H1 (cell line): ENCODE data around the gene MMP17. TPM values are rescaled to one million over a fixed set of nuclear protein-coding genes. Genes with fewer than 3 reads are reported as not detected.

Experiments
- CTCF ChIA-PET: fragments of 300-600 bp; sonication (Branson Sonifier 250); formaldehyde crosslinking; loops from one replicate; lab custom pipeline; 2021; ENCODE audit not compliant: partially characterized antibody; lab: Charles Lee
- POLR2A ChIA-PET: fragments of 300-600 bp; sonication (Branson Sonifier 250); formaldehyde crosslinking; loops from one replicate; lab custom pipeline; 2021; ENCODE audit warnings: inconsistent platforms; ENCODE audit not compliant: partially characterized antibody; lab: Charles Lee
- DNase-seq, 2 experiments: peaks; one replicate each; pipeline versions ENCODE4 v3.0.0 to v3.0.0-alpha.2; 2010 to 2022; ENCODE audit warnings: low spot score in 2 of 2, low read depth in 1 of 2, mixed read lengths in 1 of 2
- FAIRE-seq: peaks from 2 replicates; lab custom pipeline; 2011; peaks lifted over from hg19 to GRCh38; lab: Jason Lieb, UNC
- H2AFZ ChIP-seq: 2 replicates; pipeline ENCODE4 v1.8.1; 2012; ENCODE audit warnings: low read length, inconsistent platforms
- H2AK5ac ChIP-seq: 2 replicates; pipeline ENCODE4 v1.6.1; 2013; ENCODE audit warnings: low read depth, low read length
- H2BK120ac ChIP-seq: replicated peaks from 2 replicates; pipeline ENCODE3; 2013; ENCODE audit warnings: low read depth, low read length, inconsistent platforms
- H2BK12ac ChIP-seq: 2 replicates; pipeline ENCODE4 v1.6.1; 2013; ENCODE audit warnings: low read depth, low read length
- H2BK15ac ChIP-seq: 2 replicates; pipeline ENCODE4 v1.6.1; 2013; ENCODE audit warnings: low read length
- H2BK20ac ChIP-seq: 2 replicates; pipeline ENCODE4 v1.6.1; 2013; ENCODE audit warnings: low read length
- H2BK5ac ChIP-seq: 2 replicates; pipeline ENCODE4 v1.6.1; 2013; ENCODE audit warnings: low read depth, low read length
- H3K14ac ChIP-seq: 2 replicates; pipeline ENCODE4 v1.6.1; 2013; ENCODE audit warnings: inconsistent platforms; ENCODE audit not compliant: insufficient read length
- H3K18ac ChIP-seq: 2 replicates; pipeline ENCODE4 v1.6.1; 2013; ENCODE audit warnings: low read length; ENCODE audit errors: extremely low read depth
- H3K23ac ChIP-seq: 2 replicates; pipeline ENCODE4 v1.6.1; 2013; ENCODE audit warnings: inconsistent platforms; ENCODE audit not compliant: insufficient read length
- H3K23me2 ChIP-seq: 2 replicates; pipeline ENCODE4 v1.6.1; 2013; ENCODE audit warnings: low read depth, low read length
- H3K27ac ChIP-seq: 2 replicates; pipeline ENCODE4 v1.6.1; 2011; ENCODE audit warnings: low read depth, low read length, inconsistent platforms
- H3K27me3 ChIP-seq, 4 experiments: replicated peaks in 1 of 4; 1 replicate in 1 of 4; 2 replicates in 3 of 4; pipeline versions ENCODE4 v1.6.1 to v1.8.1; 2011 to 2013; ENCODE audit warnings: low read length in 3 of 4, mild to moderate bottlenecking in 3 of 4, inconsistent platforms in 2 of 4, mixed read lengths in 2 of 4, moderate library complexity in 1 of 4; ENCODE audit not compliant: control insufficient read depth in 3 of 4, insufficient read depth in 3 of 4; ENCODE audit errors: extremely low read depth in 1 of 4
- H3K36me3 ChIP-seq, 4 experiments: 2 replicates each; pipeline versions ENCODE4 v1.6.1 to v1.8.1; 2011 to 2013; ENCODE audit warnings: mild to moderate bottlenecking in 4 of 4, low read length in 3 of 4, moderate library complexity in 2 of 4, control low read depth in 1 of 4, inconsistent platforms in 1 of 4; ENCODE audit not compliant: insufficient read depth in 4 of 4, control insufficient read depth in 2 of 4
- H3K4ac ChIP-seq: replicated peaks from 2 replicates; pipeline ENCODE3; 2013; ENCODE audit warnings: low read length, low read depth, mixed read lengths, inconsistent platforms; ENCODE audit not compliant: insufficient read length
- H3K4me1 ChIP-seq, 4 experiments: replicated peaks in 1 of 4; 1 replicate in 1 of 4; 2 replicates in 3 of 4; pipeline versions ENCODE4 v1.6.1 to v1.8.1; 2011 to 2013; ENCODE audit warnings: low read length in 3 of 4, inconsistent platforms in 2 of 4, mixed read lengths in 1 of 4; ENCODE audit not compliant: insufficient read depth in 4 of 4, control insufficient read depth in 3 of 4
- H3K4me2 ChIP-seq, 2 experiments: 2 replicates each; pipeline versions ENCODE4 v1.6.1 to v1.8.1; 2011 to 2013; ENCODE audit warnings: low read depth in 2 of 2, low read length in 2 of 2, control low read depth in 1 of 2, inconsistent platforms in 1 of 2, mild to moderate bottlenecking in 1 of 2; ENCODE audit not compliant: insufficient read depth in 1 of 2
- H3K4me3 ChIP-seq, 4 experiments: fragments of 200-600, 300-600 bp in 1 of 4; sonication (generic), shearing (Covaris generic), sonication (Bioruptor Twin) in 1 of 4; 2 replicates each; pipeline versions ENCODE4 v1.5.1 to v1.8.1; 2011 to 2016; ENCODE audit warnings: low read length in 4 of 4, low read depth in 3 of 4, control low read depth in 2 of 4, inconsistent platforms in 2 of 4, mild to moderate bottlenecking in 2 of 4, mixed read lengths in 1 of 4, moderate library complexity in 1 of 4; ENCODE audit not compliant: insufficient read depth in 2 of 4; ENCODE audit errors: extremely low read depth in 1 of 4
- H3K56ac ChIP-seq: replicated peaks from 2 replicates; pipeline ENCODE3; 2013; ENCODE audit warnings: low read depth, mild to moderate bottlenecking, mixed read lengths, low read length, inconsistent platforms; ENCODE audit not compliant: insufficient read length
- H3K79me1 ChIP-seq: 2 replicates; pipeline ENCODE4 v1.6.1; 2013; ENCODE audit warnings: low read depth, low read length, control low read depth
- H3K79me2 ChIP-seq, 2 experiments: 2 replicates each; pipeline versions ENCODE4 v1.6.1 to v1.8.1; 2012 to 2013; ENCODE audit warnings: low read length in 2 of 2, mild to moderate bottlenecking in 2 of 2, inconsistent platforms in 1 of 2; ENCODE audit not compliant: insufficient read depth in 2 of 2, control insufficient read depth in 1 of 2
- H3K9ac ChIP-seq, 4 experiments: replicated peaks in 1 of 4; 1 replicate in 1 of 4; 2 replicates in 3 of 4; pipeline versions ENCODE4 v1.6.1 to v1.8.1; 2011 to 2013; ENCODE audit warnings: low read depth in 3 of 4, low read length in 3 of 4, control low read depth in 2 of 4, mild to moderate bottlenecking in 2 of 4, moderate library complexity in 2 of 4, inconsistent platforms in 1 of 4; ENCODE audit errors: extremely low read depth in 1 of 4
- H3K9me3 ChIP-seq, 2 experiments: 2 replicates each; pipeline versions ENCODE4 v1.6.1 to v1.8.1; 2012 to 2013; ENCODE audit warnings: mild to moderate bottlenecking in 2 of 2, moderate library complexity in 2 of 2, control low read depth in 1 of 2, inconsistent platforms in 1 of 2, low read depth in 1 of 2, low read length in 1 of 2, mixed read lengths in 1 of 2; ENCODE audit not compliant: insufficient read depth in 2 of 2
- H4K20me1 ChIP-seq, 2 experiments: replicated peaks in 1 of 2; 2 replicates each; pipeline versions ENCODE3 to v1.8.1; 2011 to 2013; ENCODE audit warnings: inconsistent platforms in 2 of 2, low read length in 2 of 2, mild to moderate bottlenecking in 1 of 2; ENCODE audit not compliant: insufficient read depth in 2 of 2, control insufficient read depth in 1 of 2
- H4K5ac ChIP-seq: 2 replicates; pipeline ENCODE4 v1.6.1; 2013; ENCODE audit warnings: low read length, low read depth, mixed read lengths, inconsistent platforms; ENCODE audit not compliant: insufficient read length
- H4K8ac ChIP-seq: 2 replicates; pipeline ENCODE4 v1.8.0; 2013; ENCODE audit warnings: mild to moderate bottlenecking, moderate library complexity, low read length, inconsistent platforms; ENCODE audit not compliant: insufficient read depth; ENCODE audit errors: extremely low read depth
- H4K91ac ChIP-seq: replicated peaks from 2 replicates; pipeline ENCODE3; 2013; ENCODE audit warnings: low read length, mixed read lengths, inconsistent platforms; ENCODE audit not compliant: insufficient read length
- BACH1 ChIP-seq: IDR thresholded peaks from 2 replicates; pipeline ENCODE4 v1.6.1; 2012; ENCODE audit warnings: low read length, improper control_type of control experiment
- HDAC2 ChIP-seq, 2 experiments: fragments of 300-600 bp in 1 of 2; sonication (generic) in 1 of 2; IDR thresholded peaks; 2 replicates each; pipeline ENCODE4 v1.6.1; 2011 to 2012; ENCODE audit warnings: low read depth in 2 of 2, low read length in 2 of 2, mild to moderate bottlenecking in 2 of 2, moderate library complexity in 2 of 2, borderline replicate concordance in 1 of 2, inconsistent platforms in 1 of 2
- JUN ChIP-seq: IDR thresholded peaks from 2 replicates; pipeline ENCODE4 v1.6.1; 2011; ENCODE audit warnings: low read depth, mild to moderate bottlenecking, improper control_type of control experiment, low read length
- JUND ChIP-seq: IDR thresholded peaks from 2 replicates; pipeline ENCODE4 v1.6.1; 2011; ENCODE audit warnings: mild to moderate bottlenecking, improper control_type of control experiment, low read length
- MAFK ChIP-seq: IDR thresholded peaks from 2 replicates; pipeline ENCODE4 v1.6.1; 2012; ENCODE audit warnings: low read depth, mild to moderate bottlenecking, improper control_type of control experiment, low read length
- POLR2AphosphoS5 ChIP-seq: IDR thresholded peaks from 2 replicates; pipeline ENCODE4 v1.6.1; 2011; ENCODE audit warnings: low read depth, low read length
- RAD21 ChIP-seq, 2 experiments: IDR thresholded peaks in 1 of 2; conservative IDR thresholded peaks in 1 of 2; 2 replicates each; pipeline ENCODE4 v1.6.1; 2011; ENCODE audit warnings: low read depth in 2 of 2, low read length in 2 of 2, improper control_type of control experiment in 1 of 2, inconsistent platforms in 1 of 2, mild to moderate bottlenecking in 1 of 2, moderate library complexity in 1 of 2
- TAF1 ChIP-seq: IDR thresholded peaks from 2 replicates; pipeline ENCODE4 v1.6.1; 2011; ENCODE audit warnings: mild to moderate bottlenecking, low read depth, low read length
- TAF7 ChIP-seq: optimal IDR thresholded peaks from 2 replicates; pipeline ENCODE3; 2011; ENCODE audit warnings: low read depth, mild to moderate bottlenecking, inconsistent platforms, low read length, moderate library complexity, borderline replicate concordance
- WGBS, 2 experiments: shearing (Covaris generic) in 1 of 2; methylation state at CpG; one replicate each; pipeline versions ENCODE4 v1.1.6 to v1.1.7; 2013 to 2015; ENCODE audit warnings: low lambda C conversion rate in 2 of 2, mixed read lengths in 2 of 2, inconsistent platforms in 1 of 2, low coverage in 1 of 2, missing lambda C conversion rate in 1 of 2; ENCODE audit not compliant: insufficient replicate concordance in 2 of 2, insufficient coverage in 1 of 2, insufficient read length in 1 of 2; ENCODE audit errors: extremely low coverage in 1 of 2, missing lambda C conversion rate in 1 of 2; 5-methylcytosine and 5-hydroxymethylcytosine counted together
- polyA plus RNA-seq, 7 experiments: library from polyadenylated mRNA; depleted of rRNA in 3 of 7; stranded (reverse) in 5 of 7; unstranded in 2 of 7; fragments of >200 nt in 5 of 7; fragments of 200-250 nt in 2 of 7; gene quantifications; 1 replicate in 5 of 7; 2 replicates in 1 of 7; 4 replicates in 1 of 7; pipeline versions ENCODE4 v1.2.1 to v1.2.3, GENCODE V29; 2011 to 2013; ENCODE audit warnings: missing spikeins in 2 of 7, mixed read lengths in 2 of 7
- total RNA-seq: library from RNA; stranded (reverse); fragmentation: NEBNext Ultra II Directional; extraction: Animal tissue kit (Norgen Biotek cat#: 25700); gene quantifications from 2 replicates; pipeline ENCODE4 v1.2.1, GENCODE V29; 2021

The MMP17 gene
- total and polyA plus RNA-seq, 2 of the 8 experiments (the other 6 are each of a cell fraction or from before 2014, with no cell fraction given): 41.3 to 53.8 TPM

DNA sequence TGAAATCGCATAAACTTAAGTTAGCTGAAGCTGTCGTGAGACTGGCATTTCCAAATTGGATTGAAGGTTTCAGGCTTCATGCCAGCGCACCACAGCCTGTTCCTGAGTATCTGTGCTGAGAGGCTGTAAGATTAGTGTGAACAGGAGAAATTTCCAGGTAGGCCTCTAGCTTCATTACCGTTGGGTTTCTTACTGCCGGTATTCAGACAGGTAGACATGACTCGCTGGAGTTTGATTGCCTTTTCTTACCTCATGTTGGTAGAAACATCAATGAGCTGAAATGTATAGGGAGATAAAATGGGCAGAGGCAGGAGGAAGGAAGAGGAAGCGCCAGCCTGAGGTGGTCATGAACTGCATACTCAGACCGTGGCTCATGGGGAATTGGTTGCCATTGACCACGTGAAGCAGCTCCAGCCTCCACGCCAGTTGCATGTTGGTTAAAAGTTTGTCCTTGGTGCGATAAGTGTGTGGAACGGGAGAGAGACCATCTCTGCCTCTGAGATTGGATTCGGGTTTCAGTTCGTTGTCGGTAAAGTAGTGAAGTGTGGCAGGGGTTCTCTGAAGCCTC, 42.3 kb upstream of the MMP17 start:
- TF ChIP-seq RAD21 (IDR thresholded peaks at IDR 0.05 in 1 of 2, conservative IDR thresholded peaks at IDR 0.05 in 1 of 2; ENCODE audit: low read depth in 2 of 2, low read length in 2 of 2) (no peak), MAFK (no peak), JUN (no peak), POLR2AphosphoS5 (no peak), HDAC2 (IDR thresholded peaks at IDR 0.05; ENCODE audit: borderline replicate concordance in 1 of 2, low read depth in 2 of 2, low read length in 2 of 2) (no peak), TAF7 (no peak), BACH1 (no peak), JUND (no peak), TAF1 (no peak)
- ChIA-PET POLR2A (interaction anchor here (0.6 to 3.4 kb wide), 4 partner anchors 9 to 462 kb away, joined by 3 to 13 read pairs (median 3); partner anchors contain the start of gene SFSWAP), CTCF (interaction anchor here (1.1 to 4.0 kb wide), 5 partner anchors 10 to 97 kb away, joined by 3 to 24 read pairs (median 4); no protein-coding TSS in a partner anchor)
- H3K27me3 ChIP-seq: no peaks in the 10 kb centered on the region
- peak overlapping the region; percentile 18 for H4K5ac ChIP-seq
- no peaks in the 10 kb centered on the region for H3K79me2 ChIP-seq
- peaks cover 8 to 20% (median 12%) of the 10 kb centered on the region in 4 experiments for H3K4me1 ChIP-seq
- peak overlapping the region; percentile 68 for H3K18ac ChIP-seq
- H2BK12ac ChIP-seq: peak overlapping the region; percentile 93
- H4K91ac ChIP-seq: peak overlapping the region; percentile 92
- H3K23me2 ChIP-seq: no peaks in the 10 kb centered on the region
- no peak overlapping the region for H2AFZ ChIP-seq
- H3K14ac ChIP-seq: no peak overlapping the region
- H2AK5ac ChIP-seq: no peak overlapping the region; the same call in 1 of the 2 replicates
- no peaks in the 10 kb centered on the region for H3K79me1 ChIP-seq
- peak overlapping the region; percentile 40; the same call in 1 of the 2 replicates for H2BK20ac ChIP-seq
- no peak overlapping the region for H3K23ac ChIP-seq
- peaks cover 5 to 20% (median 12%) of the 10 kb centered on the region in 4 experiments; a peak in 7 of 8 replicates for H3K36me3 ChIP-seq
- WGBS, 2 experiments: 82% methylated on average over 15 of the region's 15 CpGs; no CpG with 5 or more reads in 1 of the 2 experiments
- no peak overlapping the region for H4K8ac ChIP-seq
- peaks cover 0 to 3% of the 10 kb centered on the region in 2 experiments for H4K20me1 ChIP-seq
- DNase-seq (no peak), FAIRE-seq (no peak)
- no peak overlapping the region for H3K9ac ChIP-seq
- peak overlapping the region; percentile 83; the same call in 1 of the 2 replicates for H2BK15ac ChIP-seq
- peak overlapping the region; percentile 86 for H2BK5ac ChIP-seq
- H3K27ac ChIP-seq: peak overlapping the region; percentile 41
- H2BK120ac ChIP-seq: peak overlapping the region; percentile 45
- H3K4me3 ChIP-seq: no peak overlapping the region
- H3K4me2 ChIP-seq: peak overlapping the region; percentile 60 to 64; a peak in 3 of 4 replicates
- H3K9me3 ChIP-seq: no peaks in the 10 kb centered on the region
- H3K4ac ChIP-seq: peak overlapping the region; percentile 1
- H3K56ac ChIP-seq: no peak overlapping the region
